ENCODE results near the gene ATP10A. TPM values are rescaled to one million over a fixed set of nuclear protein-coding genes. Genes with fewer than 3 reads are reported as not detected.

ATP10A gene
- total RNA-seq, 1 donor from 2014 or later: not detected

GRCh38 chr15:25727116-25727515 is 136.0 kb downstream of the ATP10A start:
- DNase-seq (ENCODE audit: low read depth in 2 of 2): no peak

DNA sequence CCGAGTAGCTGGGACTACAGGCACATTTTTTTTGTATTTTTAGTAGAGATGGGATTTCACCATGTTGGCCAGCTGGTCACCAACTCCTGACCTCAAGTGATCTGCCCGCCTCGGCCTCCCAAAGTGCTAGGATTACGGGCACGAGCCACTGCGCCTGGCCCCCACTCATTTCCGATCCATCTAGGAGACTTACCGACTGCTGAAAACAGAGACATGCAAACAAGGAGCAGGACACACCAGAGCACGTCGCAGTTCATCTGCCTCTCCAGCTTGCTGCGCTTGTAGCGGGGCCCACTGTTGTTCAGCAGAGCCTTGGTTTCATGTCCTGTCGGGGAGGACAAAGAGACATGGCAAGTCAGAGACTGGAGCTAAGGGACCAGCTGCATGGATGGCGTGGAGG is 137.4 kb downstream of the ATP10A start:
- no peak for DNase-seq (ENCODE audit: low read depth in 2 of 2)

DNA sequence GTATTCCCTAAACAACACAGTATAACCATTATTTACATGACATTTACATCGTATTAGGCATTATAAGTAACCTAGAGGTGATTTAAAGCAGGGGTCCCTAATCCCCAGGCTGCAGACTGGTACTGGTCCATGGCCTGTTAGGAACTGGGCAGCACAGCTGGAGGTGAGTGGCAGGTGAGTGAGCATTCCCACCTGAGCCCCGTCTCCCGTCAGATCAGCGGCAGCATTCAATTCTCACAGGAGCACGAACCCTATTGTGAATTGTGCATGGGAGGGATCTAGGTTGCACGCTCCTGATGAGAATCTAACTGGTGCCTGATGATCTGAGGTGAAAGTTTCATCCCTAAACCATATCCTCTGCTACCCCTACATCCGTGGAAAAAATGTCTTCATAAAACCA is 138.2 kb downstream of the ATP10A start:
- DNase-seq (ENCODE audit: low read depth in 2 of 2): no peak

DNA sequence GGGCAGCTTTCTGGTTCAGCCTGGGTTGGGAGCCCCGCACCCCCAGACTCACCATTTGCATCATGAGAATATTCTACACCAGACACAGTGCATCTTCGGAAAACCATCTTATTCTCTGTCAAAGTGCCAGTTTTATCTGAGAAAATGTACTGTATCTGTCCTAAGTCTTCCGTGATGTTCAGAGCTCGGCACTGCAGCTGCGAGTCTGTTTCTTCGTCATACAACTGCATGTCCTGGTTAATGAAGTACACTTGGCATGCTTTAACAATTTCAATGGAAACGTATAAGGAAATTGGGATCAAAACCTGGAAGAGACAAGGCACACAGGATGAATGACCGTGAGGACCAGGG is 141.5 kb downstream of the ATP10A start:
- DNase-seq (ENCODE audit: low read depth in 2 of 2): no peak

- no peak for DNase-seq (ENCODE audit: low read depth in 2 of 2)
These were observed 143.8 kb downstream of the ATP10A start for GRCh38 chr15:25719101-25719985.

DNA sequence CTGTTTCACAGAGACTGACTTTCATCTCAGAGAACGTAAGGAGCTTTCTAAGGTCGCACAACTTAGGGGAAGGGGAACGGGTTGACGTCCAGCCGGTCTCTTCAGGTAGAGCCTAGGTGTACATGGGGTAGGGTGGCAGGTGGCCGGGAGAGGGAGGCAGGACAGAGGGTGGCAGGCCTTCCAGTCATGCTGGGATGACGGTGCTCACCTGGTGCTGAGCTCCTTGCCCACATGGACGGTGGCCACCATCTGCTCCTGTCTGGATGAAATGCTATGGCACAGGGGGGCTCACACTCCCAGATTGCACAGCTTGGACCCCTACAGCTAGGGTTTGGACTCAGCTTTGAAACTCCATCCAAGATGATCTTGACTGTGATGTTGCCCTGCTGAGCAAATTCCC is 144.5 kb downstream of the ATP10A start:
- DNase-seq (ENCODE audit: low read depth in 2 of 2): no peak

GRCh38 chr15:25718169-25718536 is 145.0 kb downstream of the ATP10A start:
- DNase-seq (ENCODE audit: low read depth in 2 of 2): no peak

DNA sequence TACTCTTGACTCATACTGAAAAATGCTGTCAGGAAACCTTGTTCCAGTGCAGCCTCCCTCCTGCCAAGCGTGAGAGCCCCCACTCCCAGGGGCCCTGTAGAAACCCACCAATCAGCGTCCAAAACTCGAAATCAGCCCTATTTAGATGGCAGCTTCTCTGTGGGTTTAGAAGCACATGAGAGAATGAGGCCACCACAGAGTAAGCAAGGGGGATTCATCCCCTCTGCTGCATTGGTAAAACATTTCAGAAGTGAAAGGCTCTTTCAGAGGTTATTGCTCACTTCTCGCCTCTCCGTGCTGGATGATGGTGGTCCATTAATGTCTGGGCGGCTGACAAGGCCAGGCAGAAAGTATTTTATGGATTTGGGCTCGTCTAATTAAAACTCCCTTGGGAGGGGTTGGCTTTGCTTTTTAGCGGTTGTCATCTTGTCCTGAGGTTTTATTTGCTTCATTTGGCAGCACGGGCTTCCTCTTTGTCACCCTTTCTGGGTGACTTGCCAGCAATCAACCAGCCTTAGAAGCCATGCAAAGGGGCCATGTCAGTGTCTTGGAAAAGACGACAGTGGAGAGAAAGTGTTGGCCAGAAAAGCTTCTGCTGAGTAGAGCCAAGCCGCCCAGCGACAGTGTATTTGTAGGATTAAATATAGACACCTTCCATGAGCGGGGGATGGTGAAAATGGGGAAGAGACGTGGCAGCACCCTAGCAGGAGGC is 145.5 kb downstream of the ATP10A start:
- DNase-seq (ENCODE audit: low read depth in 2 of 2): no peak

DNA sequence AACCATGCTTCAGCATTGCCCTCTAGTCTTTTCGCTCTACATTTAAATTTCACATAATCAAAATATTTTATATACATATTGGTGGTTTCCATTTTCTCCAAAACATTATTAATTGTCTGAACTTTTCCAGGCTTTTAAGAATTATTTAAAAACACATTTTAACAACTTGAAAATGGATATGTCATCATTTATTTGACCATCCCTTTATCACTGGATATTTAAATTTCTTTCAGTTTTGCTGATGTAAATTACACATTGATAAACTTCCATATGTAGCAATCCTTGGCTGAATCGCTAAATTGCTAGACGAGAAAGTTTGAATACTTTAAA is 146.0 kb downstream of the ATP10A start:
- no peak for DNase-seq (ENCODE audit: low read depth in 2 of 2)

- no peak for DNase-seq (ENCODE audit: low read depth in 2 of 2)
These were observed 146.6 kb downstream of the ATP10A start for GRCh38 chr15:25716414-25717126.

DNA sequence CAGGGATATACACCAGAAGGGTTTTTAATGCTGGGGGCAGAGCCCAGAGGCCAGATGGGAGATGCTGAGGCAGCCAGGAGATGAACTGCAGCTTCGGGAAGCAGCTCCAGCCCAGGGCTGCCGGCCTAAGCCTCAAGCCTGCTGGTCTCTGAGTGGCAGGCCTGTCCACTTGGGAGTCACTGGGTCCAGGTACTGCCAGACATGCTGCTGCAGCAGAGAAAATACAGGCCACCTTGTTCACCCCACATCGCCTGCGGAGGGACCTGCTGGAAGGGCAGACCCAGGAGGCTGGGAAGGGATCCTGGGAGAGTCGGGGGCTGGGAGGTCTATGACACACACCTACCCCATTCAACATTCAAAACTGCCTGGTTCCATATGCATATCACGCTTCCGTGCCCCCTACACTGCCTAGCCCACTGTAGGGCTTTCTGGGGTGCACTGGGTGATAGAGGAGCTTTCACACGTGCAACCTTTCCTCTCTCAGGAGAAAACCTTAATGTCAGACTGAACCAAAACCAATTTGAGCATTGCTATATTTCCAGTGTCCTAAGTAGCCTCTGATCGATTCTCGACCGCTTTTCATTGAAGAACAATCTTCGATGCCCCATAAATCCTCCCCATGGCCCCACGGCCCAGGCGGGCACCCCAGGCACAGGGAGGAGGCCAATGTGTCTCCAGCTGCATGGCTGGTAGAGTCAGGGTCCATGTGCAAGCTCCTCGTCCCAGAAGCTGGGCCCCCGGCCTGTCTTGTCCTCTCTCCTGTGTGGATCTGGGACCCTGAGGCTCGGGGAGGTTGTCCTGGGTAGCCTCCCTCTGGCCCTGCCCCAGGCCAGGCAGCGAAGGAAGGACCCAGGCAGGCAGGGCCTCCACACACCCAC is 147.4 kb downstream of the ATP10A start:
- no peak for DNase-seq (ENCODE audit: low read depth in 2 of 2)

GRCh38 chr15:25714538-25714840 is 148.6 kb downstream of the ATP10A start:
- DNase-seq (ENCODE audit: low read depth in 2 of 2): no peak

DNA sequence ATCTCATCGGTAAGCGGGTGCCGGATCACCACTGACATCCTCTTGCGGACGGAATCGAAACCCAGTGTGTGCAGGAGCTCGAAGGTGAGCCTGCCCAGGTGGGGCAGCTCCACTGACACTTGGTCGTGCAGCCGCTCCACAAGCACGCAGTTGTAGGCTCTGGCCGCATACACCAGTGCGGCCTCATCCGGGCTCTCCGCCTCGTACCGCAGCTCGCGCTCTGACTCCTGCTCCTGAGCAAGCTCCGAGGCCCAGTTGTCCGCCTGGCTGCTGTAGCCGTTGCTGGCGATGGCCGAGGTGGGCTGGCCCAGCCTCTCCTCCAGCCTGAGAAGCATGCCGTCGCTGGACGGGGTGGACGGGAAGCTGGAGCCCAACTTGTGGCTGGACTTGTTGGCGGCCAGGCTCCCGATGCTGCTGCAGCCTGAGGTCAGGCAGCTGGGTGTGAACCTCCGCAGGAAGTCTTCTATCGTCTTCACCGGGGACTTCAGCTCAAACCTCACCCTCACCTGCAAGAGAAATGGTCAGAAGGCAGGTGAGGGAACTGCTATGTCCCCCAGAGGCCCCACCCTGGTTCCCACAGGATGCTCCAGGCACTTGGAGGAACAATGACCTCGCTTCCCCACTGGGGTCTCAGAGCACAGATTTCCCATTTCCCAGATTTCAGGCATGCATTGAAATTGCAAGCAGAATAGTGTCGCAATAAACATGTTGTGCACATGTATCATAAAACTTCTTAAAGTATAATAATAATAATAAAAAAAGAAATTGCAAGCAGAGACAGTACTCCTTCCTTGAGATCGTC is 149.2 kb downstream of the ATP10A start:
- DNase-seq (ENCODE audit: low read depth in 2 of 2): no peak

- no peak for DNase-seq (ENCODE audit: low read depth in 2 of 2)
These were observed 150.2 kb downstream of the ATP10A start for GRCh38 chr15:25712961-25713355.

DNA sequence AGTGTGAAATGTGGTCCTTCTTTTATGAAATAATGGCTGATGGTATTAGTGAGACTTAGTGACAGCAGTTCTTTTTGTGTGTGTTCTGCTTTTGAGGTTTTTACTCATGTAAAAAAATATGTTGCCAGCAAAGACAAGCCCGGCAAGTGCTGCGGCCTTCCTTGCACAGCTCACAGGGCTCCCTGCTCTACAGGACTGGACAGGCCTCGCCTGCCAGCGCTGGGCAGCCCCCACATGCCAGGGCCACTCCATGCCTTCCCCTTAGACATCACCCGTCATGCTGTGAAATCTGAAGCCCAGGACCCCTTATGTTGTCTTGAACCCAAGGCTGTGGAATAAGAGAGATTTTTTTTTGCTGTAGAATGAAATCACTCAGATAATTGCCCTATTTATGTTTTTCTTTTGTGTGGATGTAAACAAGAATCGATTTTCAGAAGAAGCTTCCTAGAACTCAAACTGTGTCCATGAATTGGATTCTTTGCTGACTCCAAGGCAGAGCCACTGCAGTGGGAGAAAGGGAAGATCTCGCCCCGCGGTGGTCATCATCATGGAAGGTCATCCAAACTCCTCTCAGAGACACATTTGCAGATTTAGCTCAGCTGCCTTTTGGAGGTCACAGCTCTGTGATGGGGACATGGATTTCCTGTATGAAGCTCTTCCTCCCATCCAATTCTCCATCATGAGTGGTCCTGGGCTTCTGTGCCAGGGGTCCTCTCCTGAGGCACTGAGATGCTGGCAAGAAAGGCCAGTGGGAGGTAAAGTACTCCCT is 150.8 kb downstream of the ATP10A start:
- DNase-seq (ENCODE audit: low read depth in 2 of 2): no peak

DNA sequence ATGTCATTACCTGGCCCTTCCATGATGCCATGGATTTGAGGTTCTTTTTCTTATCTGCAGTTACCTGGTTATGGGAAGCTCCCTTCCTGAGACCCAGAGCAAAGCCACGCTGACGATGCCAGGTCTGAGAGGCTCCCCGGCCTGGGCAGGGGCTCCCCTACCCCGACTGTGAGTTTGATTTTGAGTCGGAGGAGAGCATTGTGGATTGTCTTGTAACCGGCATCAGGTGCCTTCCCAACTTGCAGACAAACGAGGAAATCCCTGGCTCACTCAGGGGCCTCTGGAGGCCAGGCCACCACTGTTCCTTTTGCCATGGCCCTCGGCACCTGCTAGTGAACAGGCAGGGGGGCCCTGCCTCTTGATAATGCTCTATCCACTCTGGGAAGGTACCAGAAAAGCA is 151.4 kb downstream of the ATP10A start:
- DNase-seq (ENCODE audit: low read depth in 2 of 2): no peak

- DNase-seq (ENCODE audit: low read depth in 2 of 2): no peak
These were observed 152.0 kb downstream of the ATP10A start for GRCh38 chr15:25711164-25711563.

- DNase-seq (ENCODE audit: low read depth in 2 of 2): no peak
These were observed 152.9 kb downstream of the ATP10A start for GRCh38 chr15:25710184-25710583.

DNA sequence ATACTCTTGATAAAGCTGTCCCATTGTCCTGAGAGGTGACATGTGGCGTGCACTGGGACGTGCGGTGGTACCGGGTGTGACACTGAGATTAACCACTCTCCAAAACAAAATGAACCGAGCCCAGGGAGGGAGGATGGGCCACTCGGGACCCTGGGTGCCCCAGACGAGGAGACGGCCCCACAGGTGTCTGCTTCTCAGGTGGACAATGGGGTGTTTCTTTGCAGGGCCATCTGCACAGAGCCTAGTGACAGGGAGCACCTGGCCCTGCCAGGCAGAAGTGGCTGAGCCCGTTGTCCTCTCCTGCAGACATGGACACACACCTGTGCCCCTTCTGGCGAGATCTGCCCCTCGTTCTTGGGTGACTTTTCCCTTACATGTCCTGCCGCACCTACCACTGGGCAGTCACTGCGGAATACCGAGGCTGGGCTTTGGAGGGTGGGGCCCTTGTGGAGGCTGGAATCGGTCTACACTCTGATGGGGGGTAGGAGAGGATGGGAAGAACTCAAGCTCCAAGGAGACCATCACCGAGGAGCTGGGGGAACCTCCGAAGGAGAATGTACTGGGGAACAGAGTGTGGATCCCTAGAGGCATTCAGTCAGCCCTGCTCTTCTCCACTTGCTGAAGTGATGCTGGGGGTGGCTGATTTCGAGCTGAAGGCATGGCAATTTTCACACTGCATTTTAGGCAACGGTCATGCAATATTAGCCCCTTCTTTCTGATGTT is 153.5 kb downstream of the ATP10A start:
- no peak for DNase-seq (ENCODE audit: low read depth in 2 of 2)

DNA sequence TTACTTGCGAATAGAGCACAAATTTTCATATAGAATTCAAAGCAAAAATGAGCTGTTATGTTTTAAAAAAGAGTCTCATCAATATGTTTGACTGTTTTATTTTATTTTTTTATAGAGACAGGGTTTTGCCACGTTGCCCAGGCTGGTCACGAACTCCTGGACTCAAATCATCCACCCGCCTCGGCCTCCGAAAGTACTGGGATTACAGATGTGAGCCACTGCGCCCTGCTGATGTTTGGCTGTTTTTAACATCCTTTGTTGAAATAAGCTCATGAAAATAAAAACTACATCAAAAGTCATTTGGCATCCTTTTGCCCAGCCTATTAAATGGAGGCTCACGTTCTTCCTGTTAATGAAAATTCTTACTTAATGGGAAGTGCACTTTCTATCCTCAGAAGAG is 154.7 kb downstream of the ATP10A start:
- DNase-seq (ENCODE audit: low read depth in 2 of 2): no peak
